HepG2 (cell line): ENCODE data around the gene CCDC17. TPM values are rescaled to one million over a fixed set of nuclear protein-coding genes. Genes with fewer than 3 reads are reported as not detected.

Experiments
- ATAC-seq: fragments of 200-7000 bp; cut with Tn5 transposase; 3 replicates; pipeline ENCODE4 v1.9.1; 2020; ENCODE audit warnings: mild to moderate bottlenecking, moderate library complexity
- BruUV-seq: library from RNA; stranded (reverse); fragments of 400-500 nt; replicated peaks from 2 replicates; lab custom pipeline; 2021; lab: Mats Ljungman, UMichigan
- CTCF ChIA-PET: fragments of 300-600 bp; formaldehyde crosslinking; extraction: SDS; loops from one replicate; lab custom pipeline; 2021; ENCODE audit warnings: low total read pairs, inconsistent platforms, low intra/inter-chr PET ratio; lab: Yijun Ruan, JAX
- POLR2A ChIA-PET: fragments of 350-600 bp; sonication (Branson Sonifier 250); formaldehyde crosslinking; loops from one replicate; lab custom pipeline; 2020; ENCODE audit warnings: antibody characterized with exemption, inconsistent platforms; lab: Yijun Ruan, JAX
- DNase-seq: peaks from one replicate; pipeline ENCODE4 v3.0.0-alpha.2; 2015; ENCODE audit warnings: low spot score
- FAIRE-seq: peaks from 3 replicates; lab custom pipeline; 2011; peaks lifted over from hg19 to GRCh38; lab: Jason Lieb, UNC
- H2AFZ ChIP-seq: one replicate; pipeline ENCODE4 v1.6.1; 2011; ENCODE audit warnings: low read length, inconsistent platforms
- H3K27ac ChIP-seq: fragments of 300-600 bp; 3 replicates; pipeline ENCODE4 v1.8.0; 2011; ENCODE audit warnings: mixed run types, mild to moderate bottlenecking, mixed read lengths, low read length, inconsistent platforms; ENCODE audit not compliant: insufficient read depth; ENCODE audit errors: extremely low read length
- H3K27me3 ChIP-seq, 2 experiments: fragments of 200-600 bp in 1 of 2; 2 replicates in 1 of 2; 3 replicates in 1 of 2; pipeline versions ENCODE4 v1.6.0 to v1.8.0; 2011; ENCODE audit warnings: low read length in 2 of 2, mild to moderate bottlenecking in 2 of 2, moderate library complexity in 2 of 2, inconsistent platforms in 1 of 2; ENCODE audit not compliant: insufficient read depth in 2 of 2, control insufficient read depth in 1 of 2
- H3K36me3 ChIP-seq, 2 experiments: fragments of 200-600 bp in 1 of 2; replicated peaks in 1 of 2; 2 replicates in 1 of 2; 3 replicates in 1 of 2; pipeline versions ENCODE4 v1.5.1 to v1.8.0; 2011; ENCODE audit warnings: low read length in 2 of 2, inconsistent platforms in 1 of 2; ENCODE audit not compliant: insufficient read depth in 2 of 2, control insufficient read depth in 1 of 2
- H3K4me1 ChIP-seq: 2 replicates; pipeline ENCODE4 v1.5.1; 2012; ENCODE audit warnings: low read length, inconsistent platforms; ENCODE audit not compliant: insufficient read depth
- H3K4me2 ChIP-seq: 2 replicates; pipeline ENCODE4 v1.6.0; 2011; ENCODE audit warnings: low read depth, low read length, inconsistent platforms
- H3K4me3 ChIP-seq, 3 experiments: fragments of 200-600 bp in 1 of 3; sonication (generic), shearing (Covaris generic) in 1 of 3; replicated peaks in 1 of 3; 2 replicates each; pipeline ENCODE4 v1.5.1; 2011 to 2016; ENCODE audit warnings: low read length in 3 of 3, inconsistent platforms in 2 of 3, low read depth in 2 of 3, mild to moderate bottlenecking in 2 of 3, control low read depth in 1 of 3, mixed read lengths in 1 of 3; ENCODE audit not compliant: insufficient read depth in 1 of 3
- H3K79me2 ChIP-seq: one replicate; pipeline ENCODE4 v1.6.1; 2011; ENCODE audit warnings: low read length, inconsistent platforms; ENCODE audit not compliant: insufficient read depth
- H3K9ac ChIP-seq: 2 replicates; pipeline ENCODE4 v1.6.0; 2011; ENCODE audit warnings: mild to moderate bottlenecking, low read depth, low read length, inconsistent platforms; ENCODE audit not compliant: insufficient read depth
- H3K9me3 ChIP-seq: 2 replicates; pipeline ENCODE4 v1.5.1; 2012; ENCODE audit warnings: mild to moderate bottlenecking, low read length
- H4K20me1 ChIP-seq: 2 replicates; pipeline ENCODE4 v1.6.0; 2011; ENCODE audit warnings: inconsistent platforms, mild to moderate bottlenecking, low read length, moderate library complexity; ENCODE audit not compliant: insufficient read depth
- ATF4 ChIP-seq, 2 experiments: fragments of 450-650 bp in 1 of 2; sonication (generic) in 1 of 2; formaldehyde crosslinking; IDR thresholded peaks; 2 replicates each; pipeline versions ENCODE4 v1.5.0 to v1.8.0; 2020 to 2022; ENCODE audit warnings: mild to moderate bottlenecking in 1 of 2, missing genetic modification reagents in 1 of 2
- DNMT1 ChIP-seq: sonication (generic); formaldehyde crosslinking; IDR thresholded peaks from 2 replicates; pipeline ENCODE4 v1.5.1; 2020; ENCODE audit warnings: mild to moderate bottlenecking, missing genetic modification reagents
- PHF8 ChIP-seq: sonication (generic); formaldehyde crosslinking; IDR thresholded peaks from 2 replicates; pipeline ENCODE4 v1.5.0; 2020; ENCODE audit warnings: missing genetic modification reagents
- PTBP1 ChIP-seq: fragments of 200-400 bp; formaldehyde crosslinking; IDR thresholded peaks from 2 replicates; pipeline ENCODE4 v1.6.1; 2018; ENCODE audit warnings: low read length, low read depth; ENCODE audit not compliant: poor library complexity, severe bottlenecking
- SALL1 ChIP-seq: sonication (generic); formaldehyde crosslinking; IDR thresholded peaks from 2 replicates; pipeline ENCODE4 v1.8.0; 2022; ENCODE audit warnings: mild to moderate bottlenecking, missing genetic modification reagents
- TCF7L2 ChIP-seq: IDR thresholded peaks from 2 replicates; pipeline ENCODE4 v1.6.1; 2011; ENCODE audit warnings: mild to moderate bottlenecking, low read depth, low read length, moderate library complexity
- ZNF33B ChIP-seq: sonication (generic); formaldehyde crosslinking; IDR thresholded peaks from 2 replicates; pipeline ENCODE4 v1.5.1; 2020; ENCODE audit warnings: mild to moderate bottlenecking, missing genetic modification reagents
- ZNF598 ChIP-seq: sonication (generic); formaldehyde crosslinking; IDR thresholded peaks from 2 replicates; pipeline ENCODE4 v1.5.1; 2020; ENCODE audit warnings: mild to moderate bottlenecking, missing genetic modification reagents, borderline replicate concordance
- WGBS: methylation state at CpG from one replicate; pipeline ENCODE4 v1.1.6; 2017; ENCODE audit warnings: low lambda C conversion rate; 5-methylcytosine and 5-hydroxymethylcytosine counted together
- in situ Hi-C: cut with HindIII; loops from 2 replicates; pipeline ENCODE4 v1.10.0; 2017; ENCODE audit warnings: low pct_unique_long_range_greater_than_20kb; ENCODE audit not compliant: extremely low pct_ligation_motif_present
- intact Hi-C: fragments of 100-400 bp; cut with micrococcal nuclease; formaldehyde crosslinking; loops from one replicate; pipeline ENCODE4 v1.10.0; 2022; ENCODE audit not compliant: unreplicated experiment
- polyA plus RNA-seq, 8 experiments: library from polyadenylated mRNA; depleted of rRNA in 3 of 8; stranded (reverse) in 7 of 8; unstranded in 1 of 8; fragments of >200 nt; fragmentation: Illumina TruSeq in 4 of 8; extraction: Trizol in 4 of 8; gene quantifications; 2 replicates each; pipeline versions ENCODE4 v1.2.1 to v1.2.3, GENCODE V29; 2011 to 2016; ENCODE audit warnings: low read depth in 4 of 8, missing spikeins in 1 of 8, mixed read lengths in 1 of 8; ENCODE audit not compliant: insufficient read depth in 1 of 8
- total RNA-seq, 5 experiments: library from RNA; depleted of rRNA; stranded (reverse); fragments of >200 nt; fragmentation: Illumina TruSeq; extraction: Trizol; gene quantifications; 2 replicates each; pipeline ENCODE4 v1.2.3, GENCODE V29; 2016; ENCODE audit warnings: low read depth in 1 of 5
- TF ChIP-seq, protein P1 (sequence below): sonication (generic); formaldehyde crosslinking; IDR thresholded peaks from 2 replicates; pipeline ENCODE4 v1.4.0; 2020; ENCODE audit warnings: mild to moderate bottlenecking, missing genetic modification reagents

The CCDC17 gene
- total and polyA plus RNA-seq, 2 of the 13 experiments (the other 11 are each of a cell fraction or from before 2014, with no cell fraction given): 1.5 to 3.3 TPM

DNA sequence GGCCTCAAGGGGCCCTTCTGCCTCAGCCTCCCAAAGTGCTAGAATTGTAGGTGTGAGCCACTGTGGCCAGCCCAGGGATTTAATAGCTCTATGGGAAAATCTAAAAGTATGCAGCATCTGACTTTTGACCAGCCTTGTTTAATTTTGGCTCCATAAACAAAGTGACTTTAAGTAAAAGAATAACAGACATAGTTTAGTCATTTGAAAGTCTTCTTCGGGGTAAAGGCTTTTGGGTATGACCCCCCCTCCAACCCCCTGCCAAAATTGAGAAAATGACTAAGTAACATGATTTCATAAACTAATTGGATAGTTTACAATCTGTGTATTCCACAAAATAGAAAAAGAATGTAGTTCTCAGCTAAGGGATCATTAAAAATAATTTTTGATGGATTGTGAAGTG is 45.5 kb upstream of the CCDC17 start:
- TF ChIP-seq DNMT1 (CRISPR knock-in tag): no peak
- TF ChIP-seq, protein P1, sequence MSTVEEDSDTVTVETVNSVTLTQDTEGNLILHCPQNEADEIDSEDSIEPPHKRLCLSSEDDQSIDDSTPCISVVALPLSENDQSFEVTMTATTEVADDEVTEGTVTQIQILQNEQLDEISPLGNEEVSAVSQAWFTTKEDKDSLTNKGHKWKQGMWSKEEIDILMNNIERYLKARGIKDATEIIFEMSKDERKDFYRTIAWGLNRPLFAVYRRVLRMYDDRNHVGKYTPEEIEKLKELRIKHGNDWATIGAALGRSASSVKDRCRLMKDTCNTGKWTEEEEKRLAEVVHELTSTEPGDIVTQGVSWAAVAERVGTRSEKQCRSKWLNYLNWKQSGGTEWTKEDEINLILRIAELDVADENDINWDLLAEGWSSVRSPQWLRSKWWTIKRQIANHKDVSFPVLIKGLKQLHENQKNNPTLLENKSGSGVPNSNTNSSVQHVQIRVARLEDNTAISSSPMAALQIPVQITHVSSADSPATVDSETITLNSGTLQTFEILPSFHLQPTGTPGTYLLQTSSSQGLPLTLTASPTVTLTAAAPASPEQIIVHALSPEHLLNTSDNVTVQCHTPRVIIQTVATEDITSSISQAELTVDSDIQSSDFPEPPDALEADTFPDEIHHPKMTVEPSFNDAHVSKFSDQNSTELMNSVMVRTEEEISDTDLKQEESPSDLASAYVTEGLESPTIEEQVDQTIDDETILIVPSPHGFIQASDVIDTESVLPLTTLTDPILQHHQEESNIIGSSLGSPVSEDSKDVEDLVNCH (CRISPR knock-in tag): no peak
- TF ChIP-seq PTBP1: no peak
- no peak for TF ChIP-seq ATF4 (CRISPR knock-in tag; IDR thresholded peaks at IDR 0.05)
- no peak for TF ChIP-seq PHF8 (CRISPR knock-in tag)
- no peak for TF ChIP-seq ZNF33B
- TF ChIP-seq SALL1 (CRISPR knock-in tag): no peak
- no peak for TF ChIP-seq TCF7L2
- TF ChIP-seq ZNF598 (CRISPR knock-in tag): no peak
- Histone ChIP-seq H3K9me3 (no peaks in the 10 kb centered on the region), H4K20me1 (peaks cover 91% of the 10 kb centered on the region), H3K36me3 (peaks cover 0 to 7% of the 10 kb centered on the region in 2 experiments; a peak in 1 of 5 replicates), H3K79me2 (peaks cover 96% of the 10 kb centered on the region), H3K27ac (no peak overlapping the region), H3K4me2 (no peak overlapping the region), H3K27me3 (no peaks in the 10 kb centered on the region), H3K4me1 (peaks cover 42% of the 10 kb centered on the region), H3K9ac (no peak overlapping the region), H2AFZ (no peak overlapping the region), H3K4me3 (no peak overlapping the region)
- intact Hi-C loops: no loop called here
- POLR2A ChIA-PET: interaction anchor here (1.0 kb wide), 1 partner anchor 17 kb away, joined by 3 read pairs; the partner anchor contains the start of gene GPBP1L1
- FAIRE-seq: no peak
- in situ Hi-C loops: no loop called here
- no peak for DNase-seq
- no TSS peak for BruUV-seq
- 50% methylated on average over 1 of the region's 1 CpG for WGBS
- CTCF ChIA-PET: no interaction called here
- ATAC-seq: no peak
